HL-60 (cell line): Measurements from ENCODE around the gene IGSF6.

ENCODE experiments used
- DNase-seq, 2 experiments: peaks; one replicate each; pipeline ENCODE4 v3.0.0-alpha.2; 2010 to 2020; ENCODE audit warnings: low read depth in 1 of 2, low spot score in 1 of 2
- H3K27ac ChIP-seq: fragments of 250-450 bp; sonication (Bioruptor Pico); replicated peaks from 2 replicates; pipeline ENCODE4 v1.5.1; 2020; ENCODE audit warnings: mild to moderate bottlenecking, moderate library complexity
- H3K27me3 ChIP-seq: fragments of 250-450 bp; sonication (Bioruptor Pico); 2 replicates; pipeline ENCODE4 v1.5.1; 2021; ENCODE audit warnings: mild to moderate bottlenecking, moderate library complexity; ENCODE audit not compliant: insufficient read depth, poor library complexity, severe bottlenecking
- H3K4me3 ChIP-seq: replicated peaks from 2 replicates; pipeline ENCODE4 v1.5.1; 2011; ENCODE audit warnings: mild to moderate bottlenecking, control low read depth, low read length; ENCODE audit not compliant: insufficient read depth
- CTCF ChIP-seq: IDR thresholded peaks from one replicate; pipeline ENCODE4 v1.5.1; 2011; ENCODE audit warnings: low read length, control low read depth, inconsistent platforms; ENCODE audit not compliant: insufficient read depth
- GABPA ChIP-seq: IDR thresholded peaks from 2 replicates; pipeline ENCODE4 v1.6.1; 2012; ENCODE audit warnings: low read depth
- POLR2AphosphoS5 ChIP-seq: IDR thresholded peaks from 2 replicates; pipeline ENCODE4 v1.6.1; 2012; ENCODE audit warnings: low read depth
- SPI1 ChIP-seq: IDR thresholded peaks from 2 replicates; pipeline ENCODE4 v1.6.1; 2012; ENCODE audit warnings: low read depth, mild to moderate bottlenecking, borderline replicate concordance
- TF ChIP-seq, protein P1 (sequence below): IDR thresholded peaks from 2 replicates; pipeline ENCODE4 v1.6.1; 2012; ENCODE audit warnings: low read depth; ENCODE audit not compliant: insufficient replicate concordance

The IGSF6 gene

DNA sequence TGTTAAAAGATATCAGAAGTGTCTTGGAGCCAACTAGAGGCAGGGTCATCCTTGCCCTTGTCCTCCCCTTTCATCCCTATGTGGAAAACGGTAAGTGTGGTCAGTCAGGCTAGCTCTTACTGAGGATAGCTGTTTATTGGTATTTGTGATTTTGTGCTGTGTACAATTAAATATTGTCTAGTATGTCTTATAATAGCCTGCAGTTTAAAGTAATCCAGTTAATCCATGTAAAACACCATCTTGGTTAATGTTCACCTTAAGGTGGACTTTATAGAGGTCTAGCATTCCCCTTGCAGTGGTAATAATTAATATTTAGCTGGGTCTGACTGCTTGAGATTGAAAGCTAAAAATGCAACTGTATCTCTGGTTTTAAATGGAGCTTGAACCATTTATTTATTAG, 27.4 kb downstream of the IGSF6 start:
- no peak for TF ChIP-seq POLR2AphosphoS5
- TF ChIP-seq GABPA, result no peak
- TF ChIP-seq CTCF, result no peak
- TF ChIP-seq, protein P1, sequence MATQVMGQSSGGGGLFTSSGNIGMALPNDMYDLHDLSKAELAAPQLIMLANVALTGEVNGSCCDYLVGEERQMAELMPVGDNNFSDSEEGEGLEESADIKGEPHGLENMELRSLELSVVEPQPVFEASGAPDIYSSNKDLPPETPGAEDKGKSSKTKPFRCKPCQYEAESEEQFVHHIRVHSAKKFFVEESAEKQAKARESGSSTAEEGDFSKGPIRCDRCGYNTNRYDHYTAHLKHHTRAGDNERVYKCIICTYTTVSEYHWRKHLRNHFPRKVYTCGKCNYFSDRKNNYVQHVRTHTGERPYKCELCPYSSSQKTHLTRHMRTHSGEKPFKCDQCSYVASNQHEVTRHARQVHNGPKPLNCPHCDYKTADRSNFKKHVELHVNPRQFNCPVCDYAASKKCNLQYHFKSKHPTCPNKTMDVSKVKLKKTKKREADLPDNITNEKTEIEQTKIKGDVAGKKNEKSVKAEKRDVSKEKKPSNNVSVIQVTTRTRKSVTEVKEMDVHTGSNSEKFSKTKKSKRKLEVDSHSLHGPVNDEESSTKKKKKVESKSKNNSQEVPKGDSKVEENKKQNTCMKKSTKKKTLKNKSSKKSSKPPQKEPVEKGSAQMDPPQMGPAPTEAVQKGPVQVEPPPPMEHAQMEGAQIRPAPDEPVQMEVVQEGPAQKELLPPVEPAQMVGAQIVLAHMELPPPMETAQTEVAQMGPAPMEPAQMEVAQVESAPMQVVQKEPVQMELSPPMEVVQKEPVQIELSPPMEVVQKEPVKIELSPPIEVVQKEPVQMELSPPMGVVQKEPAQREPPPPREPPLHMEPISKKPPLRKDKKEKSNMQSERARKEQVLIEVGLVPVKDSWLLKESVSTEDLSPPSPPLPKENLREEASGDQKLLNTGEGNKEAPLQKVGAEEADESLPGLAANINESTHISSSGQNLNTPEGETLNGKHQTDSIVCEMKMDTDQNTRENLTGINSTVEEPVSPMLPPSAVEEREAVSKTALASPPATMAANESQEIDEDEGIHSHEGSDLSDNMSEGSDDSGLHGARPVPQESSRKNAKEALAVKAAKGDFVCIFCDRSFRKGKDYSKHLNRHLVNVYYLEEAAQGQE, result no peak
- no peak for TF ChIP-seq SPI1
- no peak overlapping the region for H3K4me3 ChIP-seq
- DNase-seq, result no peak
- H3K27me3 ChIP-seq, result no peaks in the 10 kb centered on the region
- H3K27ac ChIP-seq, result no peak overlapping the region

DNA sequence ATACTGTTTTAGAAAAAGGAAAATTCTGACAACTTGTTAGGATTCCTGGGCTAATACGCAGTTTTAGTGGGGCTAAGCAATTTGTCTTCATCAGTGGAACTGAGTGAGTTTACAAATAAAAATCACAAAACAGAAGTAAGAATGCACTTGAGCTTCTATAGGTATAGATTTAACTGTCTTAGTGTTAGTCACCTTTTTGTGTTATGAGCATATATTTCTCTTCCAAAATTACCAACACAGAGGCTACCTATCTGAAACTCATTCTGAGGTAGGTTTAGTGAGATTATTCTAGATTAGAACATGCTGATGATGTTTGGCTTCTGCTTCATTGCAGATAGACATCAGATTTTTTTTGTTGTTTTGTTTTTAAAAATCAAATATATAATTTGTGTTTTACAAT, 29.9 kb downstream of the IGSF6 start:
- Histone ChIP-seq H3K4me3 (no peak overlapping the region), H3K27ac (no peak overlapping the region), H3K27me3 (no peaks in the 10 kb centered on the region)
- DNase-seq, result no peak
- TF ChIP-seq POLR2AphosphoS5 (no peak), GABPA (no peak), SPI1 (no peak), CTCF (no peak)
- TF ChIP-seq, protein P1, result no peak

- H3K27ac ChIP-seq, result no peak overlapping the region
- DNase-seq, result no peak
- no peak overlapping the region for H3K4me3 ChIP-seq
- TF ChIP-seq SPI1 (no peak), CTCF (no peak), POLR2AphosphoS5 (no peak), GABPA (no peak)
- TF ChIP-seq, protein P1, result no peak
- H3K27me3 ChIP-seq, result no peaks in the 10 kb centered on the region
Measured at GRCh38 chr16:21620592-21620991, 31.8 kb downstream of the IGSF6 start.
